ENCODE measurements around the gene KLK8.

The KLK8 gene

GRCh38 chr19:50978772-50979390, 22.5 kb downstream of the KLK8 start:
- Histone ChIP-seq H3K4me3 (ENCODE audit: low read depth in 1 of 2, low read length in 2 of 2) (no peak overlapping the region), H3K27ac (ENCODE audit: low read length) (no peak overlapping the region), H3K4me2 (ENCODE audit: insufficient read depth, low read length) (no peak overlapping the region), H3K79me2 (ENCODE audit: insufficient read depth, low read length) (no peaks in the 10 kb centered on the region), H3K27me3 (ENCODE audit: insufficient read depth, low read length, poor library complexity) (no peaks in the 10 kb centered on the region), H2AFZ (ENCODE audit: low read depth, low read length) (no peak overlapping the region), H3K36me3 (ENCODE audit: insufficient read depth, low read length) (no peaks in the 10 kb centered on the region), H3K9ac (ENCODE audit: low read depth, low read length) (no peak overlapping the region), H3K4me1 (ENCODE audit: insufficient read depth, low read length) (no peaks in the 10 kb centered on the region), H3K9me3 (ENCODE audit: insufficient read depth, low read length, severe bottlenecking) (no peaks in the 10 kb centered on the region), H4K20me1 (ENCODE audit: insufficient read depth, low read length) (no peaks in the 10 kb centered on the region)
- TF ChIP-seq EZH2 (IDR thresholded peaks at IDR 0.05; ENCODE audit: borderline replicate concordance, low read depth, low read length, severe bottlenecking): no peak
- no peak for TF ChIP-seq CTCF (IDR thresholded peaks at IDR 0.05; ENCODE audit: borderline replicate concordance, extremely low read depth, low read length, poor library complexity, severe bottlenecking)
- DNase-seq: no peak
- ATAC-seq (ENCODE audit: insufficient read depth, low read depth): no peak

- TF ChIP-seq EZH2 (IDR thresholded peaks at IDR 0.05; ENCODE audit: borderline replicate concordance, low read depth, low read length, severe bottlenecking) (no peak), CTCF (IDR thresholded peaks at IDR 0.05; ENCODE audit: borderline replicate concordance, extremely low read depth, low read length, poor library complexity, severe bottlenecking) (no peak)
- no peaks in the 10 kb centered on the region for H3K9me3 ChIP-seq (ENCODE audit: insufficient read depth, low read length, severe bottlenecking)
These were observed 23.8 kb downstream of the KLK8 start for GRCh38 chr19:50977626-50978025.

GRCh38 chr19:50975766-50976165, 25.6 kb downstream of the KLK8 start:
- no peaks in the 10 kb centered on the region for H3K36me3 ChIP-seq (ENCODE audit: insufficient read depth, low read length)
- H3K4me1 ChIP-seq (ENCODE audit: insufficient read depth, low read length): no peaks in the 10 kb centered on the region
- no peak overlapping the region for H3K4me3 ChIP-seq (ENCODE audit: low read depth in 1 of 2, low read length in 2 of 2)
- no peaks in the 10 kb centered on the region for H3K79me2 ChIP-seq (ENCODE audit: insufficient read depth, low read length)
- H3K9me3 ChIP-seq (ENCODE audit: insufficient read depth, low read length, severe bottlenecking): no peaks in the 10 kb centered on the region
- no peak overlapping the region for H3K9ac ChIP-seq (ENCODE audit: low read depth, low read length)
- H3K27me3 ChIP-seq (ENCODE audit: insufficient read depth, low read length, poor library complexity): no peaks in the 10 kb centered on the region
- no peak overlapping the region for H2AFZ ChIP-seq (ENCODE audit: low read depth, low read length)
- H3K4me2 ChIP-seq (ENCODE audit: insufficient read depth, low read length): no peak overlapping the region
- no peak for DNase-seq
- TF ChIP-seq EZH2 (IDR thresholded peaks at IDR 0.05; ENCODE audit: borderline replicate concordance, low read depth, low read length, severe bottlenecking) (no peak), CTCF (IDR thresholded peaks at IDR 0.05; ENCODE audit: borderline replicate concordance, extremely low read depth, low read length, poor library complexity, severe bottlenecking) (no peak)
- no peak for ATAC-seq (ENCODE audit: insufficient read depth, low read depth)
- no peaks in the 10 kb centered on the region for H4K20me1 ChIP-seq (ENCODE audit: insufficient read depth, low read length)
- H3K27ac ChIP-seq (ENCODE audit: low read length): no peak overlapping the region

More at GRCh38 chr19:50977626-50978025, 23.8 kb downstream of the KLK8 start:
- Histone ChIP-seq H3K4me2 (ENCODE audit: insufficient read depth, low read length) (no peak overlapping the region), H3K79me2 (ENCODE audit: insufficient read depth, low read length) (no peaks in the 10 kb centered on the region), H3K27ac (ENCODE audit: low read length) (no peak overlapping the region), H2AFZ (ENCODE audit: low read depth, low read length) (no peak overlapping the region), H4K20me1 (ENCODE audit: insufficient read depth, low read length) (no peaks in the 10 kb centered on the region), H3K27me3 (ENCODE audit: insufficient read depth, low read length, poor library complexity) (no peaks in the 10 kb centered on the region), H3K4me3 (ENCODE audit: low read depth in 1 of 2, low read length in 2 of 2) (no peak overlapping the region), H3K9ac (ENCODE audit: low read depth, low read length) (no peak overlapping the region), H3K36me3 (ENCODE audit: insufficient read depth, low read length) (no peaks in the 10 kb centered on the region), H3K4me1 (ENCODE audit: insufficient read depth, low read length) (no peaks in the 10 kb centered on the region)
- no peak for ATAC-seq (ENCODE audit: insufficient read depth, low read depth)
- DNase-seq: no peak
